SK-N-SH (cell line): ENCODE measurements around the gene TBX18. TPM values are rescaled to one million over a fixed set of nuclear protein-coding genes. Genes with fewer than 3 reads are reported as not detected.

Source experiments
- CTCF ChIA-PET: fragments of 300-600, 350-600 bp; formaldehyde crosslinking; extraction: SDS; loops from one replicate; lab custom pipeline; 2021; lab: Yijun Ruan, JAX
- POLR2A ChIA-PET: fragments of 350-600 bp; sonication (Branson Sonifier 250); formaldehyde crosslinking; extraction: SDS; loops from one replicate; lab custom pipeline; 2020; ENCODE audit warnings: antibody characterized with exemption, inconsistent platforms; lab: Yijun Ruan, JAX
- DNase-seq: peaks from one replicate; pipeline ENCODE4 v3.0.0; 2012
- H2AFZ ChIP-seq: fragments of 200-600 bp; sonication (generic); 2 replicates; pipeline ENCODE4 v1.8.1; 2016; ENCODE audit warnings: antibody characterized with exemption, mild to moderate bottlenecking, low read depth
- H3F3A ChIP-seq: fragments of 200-600 bp; sonication (generic); replicated peaks from 2 replicates; pipeline ENCODE3; 2016; ENCODE audit warnings: antibody characterized with exemption, mild to moderate bottlenecking; ENCODE audit not compliant: insufficient read depth
- H3K27ac ChIP-seq, 2 experiments: fragments of 200-500 bp in 1 of 2; fragments of 200-600 bp in 1 of 2; sonication (Bioruptor generic) in 1 of 2; sonication (generic), shearing (Covaris generic) in 1 of 2; 2 replicates each; pipeline versions ENCODE4 v1.5.1 to v1.6.1; 2014 to 2016; ENCODE audit warnings: low read depth in 2 of 2, inconsistent platforms in 1 of 2, low read length in 1 of 2, mild to moderate bottlenecking in 1 of 2, mixed read lengths in 1 of 2
- H3K27me3 ChIP-seq: fragments of 200-600 bp; sonication (generic), shearing (Covaris generic); 2 replicates; pipeline ENCODE4 v1.6.1; 2016; ENCODE audit warnings: mixed run types; ENCODE audit not compliant: insufficient read depth
- H3K36me3 ChIP-seq, 2 experiments: fragments of 200-500 bp in 1 of 2; fragments of 200-600 bp in 1 of 2; sonication (Bioruptor generic) in 1 of 2; sonication (generic) in 1 of 2; replicated peaks in 1 of 2; 2 replicates each; pipeline versions ENCODE3 to v1.5.1; 2014 to 2016; ENCODE audit warnings: low read length in 1 of 2, mild to moderate bottlenecking in 1 of 2; ENCODE audit not compliant: insufficient read depth in 2 of 2, control insufficient read depth in 1 of 2
- H3K4me1 ChIP-seq, 2 experiments: fragments of 200-500 bp in 1 of 2; fragments of 200-600 bp in 1 of 2; sonication (Bioruptor generic) in 1 of 2; sonication (generic), shearing (Covaris generic) in 1 of 2; 2 replicates each; pipeline versions ENCODE4 v1.5.1 to v1.6.1; 2014 to 2016; ENCODE audit warnings: low read depth in 1 of 2, low read length in 1 of 2, mixed run types in 1 of 2; ENCODE audit not compliant: insufficient read depth in 2 of 2, control insufficient read depth in 1 of 2
- H3K4me2 ChIP-seq: fragments of 200-600 bp; sonication (generic), shearing (Covaris generic); 2 replicates; pipeline ENCODE4 v1.6.1; 2017; ENCODE audit warnings: mixed run types
- H3K4me3 ChIP-seq, 2 experiments: fragments of 200-500 bp in 1 of 2; fragments of 200-600 bp in 1 of 2; sonication (Bioruptor generic) in 1 of 2; sonication (generic), shearing (Covaris generic) in 1 of 2; 2 replicates each; pipeline versions ENCODE4 v1.5.1 to v1.8.1; 2014 to 2016; ENCODE audit warnings: low read depth in 2 of 2, inconsistent platforms in 1 of 2, low read length in 1 of 2, mild to moderate bottlenecking in 1 of 2, mixed read lengths in 1 of 2, moderate library complexity in 1 of 2
- H3K79me2 ChIP-seq: fragments of 200-600 bp; sonication (generic); 2 replicates; pipeline ENCODE4 v1.8.1; 2017; ENCODE audit warnings: mild to moderate bottlenecking; ENCODE audit not compliant: insufficient read depth
- H3K9ac ChIP-seq: fragments of 200-600 bp; sonication (generic); 2 replicates; pipeline ENCODE4 v1.6.1; 2017; ENCODE audit warnings: mixed run types
- H3K9me2 ChIP-seq: fragments of 200-600 bp; sonication (generic); 2 replicates; pipeline ENCODE4 v1.6.1; 2017; ENCODE audit warnings: mixed run types
- H3K9me3 ChIP-seq: fragments of 200-600 bp; sonication (generic); 2 replicates; pipeline ENCODE4 v1.6.1; 2017; ENCODE audit warnings: mixed run types, mild to moderate bottlenecking, moderate library complexity
- H4K20me1 ChIP-seq: fragments of 200-600 bp; sonication (generic); 2 replicates; pipeline ENCODE4 v1.6.1; 2017; ENCODE audit warnings: mild to moderate bottlenecking, mixed run types; ENCODE audit not compliant: insufficient read depth
- CHD2 ChIP-seq: fragments of 150-350 bp; IDR thresholded peaks from 2 replicates; pipeline ENCODE4 v1.6.1; 2018; ENCODE audit warnings: low read length; ENCODE audit not compliant: partially characterized antibody
- ELF1 ChIP-seq: IDR thresholded peaks from 2 replicates; pipeline ENCODE4 v1.4.0; 2012
- FOSL2 ChIP-seq: IDR thresholded peaks from 2 replicates; pipeline ENCODE4 v1.4.0; 2012; ENCODE audit warnings: low read depth, mild to moderate bottlenecking, moderate library complexity, borderline replicate concordance
- FOXM1 ChIP-seq: IDR thresholded peaks from 2 replicates; pipeline ENCODE4 v1.4.0; 2012; ENCODE audit warnings: low read depth, mild to moderate bottlenecking
- GATA2 ChIP-seq: sonication (generic); formaldehyde crosslinking; IDR thresholded peaks from 2 replicates; pipeline ENCODE4 v1.5.0; 2020; ENCODE audit warnings: mild to moderate bottlenecking, missing genetic modification reagents
- IRF3 ChIP-seq: fragments of 150-350 bp; IDR thresholded peaks from 2 replicates; pipeline ENCODE4 v1.6.1; 2016; ENCODE audit warnings: mild to moderate bottlenecking, low read depth, low read length
- JUND ChIP-seq: IDR thresholded peaks from 2 replicates; pipeline ENCODE4 v1.4.0; 2012
- MAX ChIP-seq: IDR thresholded peaks from 2 replicates; pipeline ENCODE4 v1.4.0; 2012; ENCODE audit warnings: low read depth
- MEF2A ChIP-seq: IDR thresholded peaks from 2 replicates; pipeline ENCODE4 v1.4.0; 2012; ENCODE audit warnings: low read depth, borderline replicate concordance
- MXI1 ChIP-seq: IDR thresholded peaks from 2 replicates; pipeline ENCODE4 v1.6.1; 2012; ENCODE audit warnings: mild to moderate bottlenecking, low read depth, low read length, improper control_type of control experiment
- NFIC ChIP-seq: IDR thresholded peaks from 2 replicates; pipeline ENCODE4 v1.4.0; 2012; ENCODE audit warnings: borderline replicate concordance
- NRF1 ChIP-seq: IDR thresholded peaks from 2 replicates; pipeline ENCODE4 v1.6.1; 2012; ENCODE audit warnings: low read depth, mild to moderate bottlenecking, low read length
- PBX3 ChIP-seq: IDR thresholded peaks from 2 replicates; pipeline ENCODE4; 2012
- POLR2AphosphoS5 ChIP-seq: IDR thresholded peaks from 2 replicates; pipeline ENCODE4 v1.6.1; 2012; ENCODE audit warnings: low read depth, low read length
- RAD21 ChIP-seq: IDR thresholded peaks from 2 replicates; pipeline ENCODE4 v1.6.1; 2012; ENCODE audit warnings: mild to moderate bottlenecking, low read length
- TCF12 ChIP-seq: IDR thresholded peaks from 2 replicates; pipeline ENCODE4 v1.4.0; 2012
- TEAD4 ChIP-seq: IDR thresholded peaks from 2 replicates; pipeline ENCODE4 v1.4.0; 2012; ENCODE audit warnings: mild to moderate bottlenecking, borderline replicate concordance; ENCODE audit not compliant: insufficient read depth
- USF1 ChIP-seq: IDR thresholded peaks from 2 replicates; pipeline ENCODE4 v1.4.0; 2012; ENCODE audit warnings: low read depth, borderline replicate concordance
- YY1 ChIP-seq: IDR thresholded peaks from 2 replicates; pipeline ENCODE4 v1.4.0; 2012; ENCODE audit warnings: low read depth, mild to moderate bottlenecking
- ZBTB33 ChIP-seq: IDR thresholded peaks from 2 replicates; pipeline ENCODE4 v1.4.0; 2012; ENCODE audit warnings: low read depth, borderline replicate concordance
- polyA plus RNA-seq, 3 experiments: library from polyadenylated mRNA; depleted of rRNA; stranded (reverse); fragments of >200 nt; gene quantifications; 2 replicates each; pipeline ENCODE4 v1.2.3, GENCODE V29; 2012

Gene TBX18
- polyA plus RNA-seq, 1 of the 3 experiments (the other 2 are of a cell fraction): 19.3 TPM

GRCh38 chr6:84764332-84765049 lies at the start of gene TBX18 (continued):
- no peak for TF ChIP-seq USF1
- no peak for TF ChIP-seq GATA2 (CRISPR knock-in tag)
- peak; percentile 51; the same call in 1 of the 2 replicates for TF ChIP-seq POLR2AphosphoS5
- no peak for TF ChIP-seq RAD21
- TF ChIP-seq IRF3: no peak
- TF ChIP-seq YY1: no peak
- peak; percentile 35; the same call in 1 of the 2 replicates for TF ChIP-seq JUND
- no peak; the same call in 1 of the 2 replicates for TF ChIP-seq TCF12
- no peak for TF ChIP-seq FOXM1
- TF ChIP-seq MAX: peak; percentile 26; the same call in 1 of the 2 replicates
- TF ChIP-seq, all 33 proteins: peak for 12

GRCh38 chr6:84811351-84811750 lies 47.0 kb upstream of the TBX18 start:
- ChIA-PET CTCF (no interaction called here), POLR2A (no interaction called here)
- no peaks in the 10 kb centered on the region; the same call in 1 of the 2 replicates for H3K27me3 ChIP-seq
- no peaks in the 10 kb centered on the region for H4K20me1 ChIP-seq
- H3K36me3 ChIP-seq: no peaks in the 10 kb centered on the region
- H3K79me2 ChIP-seq: no peaks in the 10 kb centered on the region
- H3K9me3 ChIP-seq: no peaks in the 10 kb centered on the region
- no peak overlapping the region for H3K4me3 ChIP-seq
- no peaks in the 10 kb centered on the region for H3K9me2 ChIP-seq
- no peak overlapping the region for H3K4me2 ChIP-seq
- no peaks in the 10 kb centered on the region for H3F3A ChIP-seq
- no peak for TF ChIP-seq TEAD4
- TF ChIP-seq MXI1: no peak
- TF ChIP-seq CHD2: no peak
- no peak for TF ChIP-seq MEF2A
- TF ChIP-seq NRF1: no peak
- TF ChIP-seq FOSL2: no peak
- TF ChIP-seq PBX3: no peak
- no peak for TF ChIP-seq JUND
- no peak for TF ChIP-seq GATA2 (CRISPR knock-in tag)
- no peak for TF ChIP-seq ELF1
- no peak for TF ChIP-seq ZBTB33
- TF ChIP-seq IRF3: no peak
- no peak for TF ChIP-seq NFIC
- no peak for DNase-seq
- H3K9ac ChIP-seq: no peak overlapping the region
- H3K4me1 ChIP-seq: no peaks in the 10 kb centered on the region
- H3K27ac ChIP-seq: no peak overlapping the region
- H2AFZ ChIP-seq: no peak overlapping the region
